Measurements from ENCODE around the gene ZNF189.

ZNF189 gene

DNA sequence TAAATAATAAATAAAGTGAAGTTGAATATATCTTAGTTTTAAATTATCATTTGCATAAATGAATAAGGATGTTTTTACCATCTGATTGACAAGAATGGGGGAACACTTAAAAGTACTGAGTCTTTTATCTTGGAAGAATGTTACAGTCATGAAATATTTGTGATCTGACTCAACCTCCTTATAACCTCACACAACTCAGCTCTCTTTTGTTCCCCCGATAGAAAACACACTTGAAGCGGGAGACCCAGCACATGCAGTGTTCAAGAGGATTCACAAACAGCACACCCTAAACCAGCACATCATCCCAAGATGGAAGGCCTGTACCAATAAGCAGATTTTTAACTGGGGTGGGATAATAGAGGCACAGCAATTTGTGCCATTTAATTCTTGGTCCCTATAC, 29.4 kb upstream of the ZNF189 start:
- TF ChIP-seq, protein P1, sequence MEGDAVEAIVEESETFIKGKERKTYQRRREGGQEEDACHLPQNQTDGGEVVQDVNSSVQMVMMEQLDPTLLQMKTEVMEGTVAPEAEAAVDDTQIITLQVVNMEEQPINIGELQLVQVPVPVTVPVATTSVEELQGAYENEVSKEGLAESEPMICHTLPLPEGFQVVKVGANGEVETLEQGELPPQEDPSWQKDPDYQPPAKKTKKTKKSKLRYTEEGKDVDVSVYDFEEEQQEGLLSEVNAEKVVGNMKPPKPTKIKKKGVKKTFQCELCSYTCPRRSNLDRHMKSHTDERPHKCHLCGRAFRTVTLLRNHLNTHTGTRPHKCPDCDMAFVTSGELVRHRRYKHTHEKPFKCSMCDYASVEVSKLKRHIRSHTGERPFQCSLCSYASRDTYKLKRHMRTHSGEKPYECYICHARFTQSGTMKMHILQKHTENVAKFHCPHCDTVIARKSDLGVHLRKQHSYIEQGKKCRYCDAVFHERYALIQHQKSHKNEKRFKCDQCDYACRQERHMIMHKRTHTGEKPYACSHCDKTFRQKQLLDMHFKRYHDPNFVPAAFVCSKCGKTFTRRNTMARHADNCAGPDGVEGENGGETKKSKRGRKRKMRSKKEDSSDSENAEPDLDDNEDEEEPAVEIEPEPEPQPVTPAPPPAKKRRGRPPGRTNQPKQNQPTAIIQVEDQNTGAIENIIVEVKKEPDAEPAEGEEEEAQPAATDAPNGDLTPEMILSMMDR (IDR thresholded peaks at IDR 0.05; ENCODE audit: borderline replicate concordance, insufficient read depth, low read depth, low read length) = no peak

DNA sequence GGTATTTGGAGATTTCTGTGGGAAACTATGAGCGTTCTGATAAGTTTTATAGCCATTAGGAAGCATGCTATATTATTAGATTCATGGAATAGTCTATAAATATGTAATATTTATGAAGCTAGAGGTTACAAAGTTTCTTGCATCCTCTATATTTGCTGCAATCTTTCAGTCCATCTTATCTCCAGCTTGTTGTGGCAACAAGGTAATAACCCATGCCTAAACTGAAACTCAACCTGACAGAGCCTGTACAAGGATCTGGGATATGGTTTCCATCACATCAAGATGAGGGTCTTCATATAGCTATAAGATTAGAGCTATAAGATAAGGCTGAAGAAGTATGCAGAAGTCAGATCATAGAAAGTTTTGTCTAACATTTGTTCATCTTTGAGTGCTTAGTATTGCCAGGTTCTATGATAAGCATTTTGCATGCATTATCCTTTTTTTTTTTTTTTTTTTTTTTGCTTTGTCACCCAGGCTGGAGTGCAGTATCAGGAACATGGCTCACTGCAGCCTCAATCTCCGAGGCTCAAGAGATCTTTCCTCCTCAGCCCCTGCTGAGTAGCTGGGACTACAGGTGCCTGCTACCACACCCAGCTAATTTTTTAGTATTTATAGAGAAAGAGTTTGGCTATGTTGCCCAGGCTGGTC, 28.6 kb upstream of the ZNF189 start:
- no peak overlapping the region for H3K4me3 ChIP-seq (ENCODE audit: low read depth, low read length)
- TF ChIP-seq, protein P1 (IDR thresholded peaks at IDR 0.05; ENCODE audit: borderline replicate concordance, insufficient read depth, low read depth, low read length) = no peak

More for the DNA sequence above, 29.4 kb upstream of the ZNF189 start:
- no peak overlapping the region for H3K4me3 ChIP-seq (ENCODE audit: low read depth, low read length)

DNA sequence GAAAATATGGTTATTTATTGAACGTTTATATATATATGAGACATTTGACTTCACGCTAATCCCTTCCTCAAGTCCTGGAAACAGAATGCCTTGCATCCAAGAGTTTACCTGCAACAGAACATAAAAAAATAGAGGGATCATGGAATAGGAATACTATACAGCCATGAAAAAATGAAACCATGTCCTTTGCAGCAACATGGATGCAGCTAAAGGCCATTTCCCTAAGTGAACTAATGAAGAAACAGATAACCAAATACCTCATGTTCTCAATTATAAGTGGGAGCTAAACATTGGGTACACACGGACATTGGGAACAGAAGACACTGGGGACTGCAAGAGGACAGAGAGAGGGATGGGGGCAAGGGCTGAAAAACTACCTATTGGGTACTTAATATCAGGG, 26.8 kb upstream of the ZNF189 start:
- TF ChIP-seq, protein P1 (IDR thresholded peaks at IDR 0.05; ENCODE audit: borderline replicate concordance, insufficient read depth, low read depth, low read length) = no peak
- no peak overlapping the region for H3K4me3 ChIP-seq (ENCODE audit: low read depth, low read length)

DNA sequence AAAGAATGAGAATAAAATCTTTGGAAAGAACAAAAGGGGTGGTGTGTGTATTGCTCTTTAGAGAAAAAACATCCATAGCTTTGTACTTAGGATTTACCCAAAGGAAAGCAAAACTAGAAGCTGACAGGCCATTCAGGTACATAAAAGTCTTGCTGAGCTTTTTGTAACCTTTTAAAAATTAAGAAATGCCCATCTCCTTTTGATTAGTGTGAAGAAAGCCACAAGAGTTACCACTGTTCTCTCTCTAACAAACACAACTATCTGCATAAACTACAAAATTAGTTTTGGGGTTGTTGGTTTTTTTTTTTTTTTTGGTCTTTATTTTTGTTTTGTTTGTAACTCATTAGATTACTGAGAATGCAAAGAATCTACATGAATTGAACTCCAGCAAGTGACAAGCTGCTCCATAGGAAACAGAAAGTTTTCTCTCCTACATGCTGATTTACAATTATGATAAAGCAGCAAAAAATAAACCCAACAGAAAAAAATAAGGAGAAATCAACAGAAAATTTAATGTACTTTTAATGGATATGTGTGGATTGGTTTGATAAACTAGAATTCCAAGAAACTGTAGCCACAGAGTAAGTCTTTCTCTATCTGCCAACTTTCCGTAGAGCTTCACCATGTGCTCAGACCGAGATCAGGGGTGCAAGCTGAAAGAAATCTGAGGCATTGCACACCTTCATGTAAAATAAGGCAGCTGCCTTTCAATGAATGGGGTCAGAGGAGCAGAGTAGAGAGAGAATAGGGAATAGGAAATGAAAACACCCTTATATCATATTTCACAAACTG, 26.1 kb upstream of the ZNF189 start:
- TF ChIP-seq, protein P1 (IDR thresholded peaks at IDR 0.05; ENCODE audit: borderline replicate concordance, insufficient read depth, low read depth, low read length) = no peak

DNA sequence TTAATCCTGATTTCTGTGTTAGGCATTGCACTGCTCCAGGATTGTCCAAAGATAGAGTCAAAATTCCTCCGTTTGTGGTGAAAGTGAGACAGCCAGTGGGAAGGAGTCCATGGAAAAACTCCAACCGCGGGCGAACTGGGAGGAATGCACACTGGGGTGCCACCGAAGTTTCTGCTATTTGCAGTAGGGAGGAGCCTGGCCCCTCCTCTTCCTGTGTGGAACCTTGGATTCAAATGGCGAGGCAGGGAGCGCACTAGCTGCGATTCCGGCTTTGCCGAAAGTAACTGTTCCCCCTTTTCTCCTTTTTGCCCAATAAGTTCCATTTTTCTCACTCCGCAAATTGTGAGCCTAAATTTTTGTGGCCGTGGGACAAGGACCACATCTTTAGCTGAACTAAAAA, 23.1 kb upstream of the ZNF189 start:
- TF ChIP-seq, protein P1 (IDR thresholded peaks at IDR 0.05; ENCODE audit: borderline replicate concordance, insufficient read depth, low read depth, low read length) = no peak
- no peak overlapping the region for H3K4me3 ChIP-seq (ENCODE audit: low read depth, low read length)

More for the DNA sequence above, 26.1 kb upstream of the ZNF189 start:
- no peak overlapping the region for H3K4me3 ChIP-seq (ENCODE audit: low read depth, low read length)

DNA sequence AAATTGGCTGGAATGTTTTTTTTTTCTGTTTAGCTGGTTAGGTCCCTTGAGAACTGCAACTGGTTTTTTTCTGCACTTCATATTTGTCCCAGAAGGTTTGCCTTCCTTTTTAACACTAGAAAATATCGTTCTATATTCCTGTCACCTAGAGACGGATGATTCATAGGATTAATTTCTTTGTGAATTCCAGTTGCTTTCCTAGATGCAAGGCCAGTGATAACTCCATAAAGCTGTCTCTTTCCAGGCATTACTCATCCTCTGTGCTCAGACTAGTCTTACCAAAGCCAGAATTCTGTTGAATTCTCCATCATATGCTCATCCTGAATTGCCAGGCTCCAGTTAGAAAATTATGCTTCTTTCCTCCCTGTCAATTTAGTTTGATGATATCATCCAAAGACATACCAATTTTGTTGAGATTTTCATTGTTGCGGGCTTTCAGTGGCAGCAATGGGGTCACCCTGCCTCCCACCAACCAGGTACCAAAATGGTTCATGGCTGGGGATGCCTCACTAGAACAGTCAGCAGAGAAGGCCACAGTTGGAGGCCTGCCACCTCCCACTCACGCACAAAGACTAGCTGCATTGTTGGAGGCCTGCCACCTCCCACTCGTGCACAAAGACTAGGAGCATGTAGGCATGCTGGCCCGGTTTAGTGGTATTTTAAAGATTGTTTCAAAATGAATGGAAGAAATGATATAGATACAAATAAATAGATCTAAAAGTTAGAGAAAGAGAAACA, 22.4 kb upstream of the ZNF189 start:
- no peak overlapping the region for H3K4me3 ChIP-seq (ENCODE audit: low read depth, low read length)
- TF ChIP-seq, protein P1 (IDR thresholded peaks at IDR 0.05; ENCODE audit: borderline replicate concordance, insufficient read depth, low read depth, low read length) = no peak

Data from GM12875 (cell line).